ENCODE results near the gene TMOD3.

TMOD3 gene

GRCh38 chr15:51806123-51806522 is 23.3 kb upstream of the TMOD3 start:
- Mint-ChIP-seq H3K4me1 (peaks cover 5% of the 10 kb centered on the region), H3K27ac (no peak overlapping the region), H3K36me3 (peaks cover 47% of the 10 kb centered on the region), H3K27me3 (no peaks in the 10 kb centered on the region), H3K9me3 (no peaks in the 10 kb centered on the region), H3K4me3 (no peak overlapping the region)
- ATAC-seq, result no peak

- Mint-ChIP-seq H3K27ac (no peak overlapping the region), H3K27me3 (no peaks in the 10 kb centered on the region), H3K4me3 (no peak overlapping the region), H3K36me3 (peaks cover 54% of the 10 kb centered on the region), H3K9me3 (no peaks in the 10 kb centered on the region), H3K4me1 (no peaks in the 10 kb centered on the region)
- ATAC-seq, result no peak
These were observed 20.0 kb upstream of the TMOD3 start for GRCh38 chr15:51809457-51809856.

- peaks cover 41% of the 10 kb centered on the region for H3K36me3 Mint-ChIP-seq
- H3K27ac Mint-ChIP-seq, result no peak overlapping the region
These were observed 16.9 kb upstream of the TMOD3 start for GRCh38 chr15:51812598-51812997.

GRCh38 chr15:51814606-51815005 is 14.8 kb upstream of the TMOD3 start:
- H3K36me3 Mint-ChIP-seq, result peaks cover 54% of the 10 kb centered on the region
- no peak overlapping the region for H3K27ac Mint-ChIP-seq
- no peaks in the 10 kb centered on the region for H3K27me3 Mint-ChIP-seq
- ATAC-seq, result no peak
- peaks cover 1% of the 10 kb centered on the region for H3K9me3 Mint-ChIP-seq
- H3K4me3 Mint-ChIP-seq, result no peak overlapping the region
- no peaks in the 10 kb centered on the region for H3K4me1 Mint-ChIP-seq

More at GRCh38 chr15:51812598-51812997, 16.9 kb upstream of the TMOD3 start:
- H3K4me3 Mint-ChIP-seq, result no peak overlapping the region
- H3K4me1 Mint-ChIP-seq, result no peaks in the 10 kb centered on the region
- no peak for ATAC-seq
- no peaks in the 10 kb centered on the region for H3K9me3 Mint-ChIP-seq
- H3K27me3 Mint-ChIP-seq, result no peaks in the 10 kb centered on the region

GRCh38 chr15:51816611-51817010 is 12.8 kb upstream of the TMOD3 start:
- H3K4me3 Mint-ChIP-seq, result no peak overlapping the region
- H3K4me1 Mint-ChIP-seq, result no peaks in the 10 kb centered on the region
- H3K27ac Mint-ChIP-seq, result no peak overlapping the region
- H3K27me3 Mint-ChIP-seq, result no peaks in the 10 kb centered on the region
- peaks cover 18% of the 10 kb centered on the region for H3K9me3 Mint-ChIP-seq
- no peak for ATAC-seq
- peaks cover 54% of the 10 kb centered on the region for H3K36me3 Mint-ChIP-seq

GRCh38 chr15:51818150-51818549 is 11.3 kb upstream of the TMOD3 start:
- Mint-ChIP-seq H3K9me3 (peaks cover 19% of the 10 kb centered on the region), H3K27ac (no peak overlapping the region), H3K36me3 (peaks cover 49% of the 10 kb centered on the region), H3K4me1 (no peaks in the 10 kb centered on the region), H3K27me3 (no peaks in the 10 kb centered on the region), H3K4me3 (no peak overlapping the region)
- no peak for ATAC-seq

- ATAC-seq, result no peak
- Mint-ChIP-seq H3K9me3 (peaks cover 10% of the 10 kb centered on the region), H3K36me3 (peaks cover 7% of the 10 kb centered on the region), H3K27ac (no peak overlapping the region), H3K4me1 (peaks cover 8% of the 10 kb centered on the region), H3K27me3 (no peaks in the 10 kb centered on the region), H3K4me3 (no peak overlapping the region)
These were observed 3.8 kb upstream of the TMOD3 start for GRCh38 chr15:51825698-51826097.

GRCh38 chr15:51828621-51829375 is 655 bp upstream of the TMOD3 start:
- H3K36me3 Mint-ChIP-seq, result no peaks in the 10 kb centered on the region
- H3K4me3 Mint-ChIP-seq, result peak overlapping the region; percentile 96
- H3K9me3 Mint-ChIP-seq, result no peaks in the 10 kb centered on the region
- no peaks in the 10 kb centered on the region for H3K27me3 Mint-ChIP-seq
- no peak for ATAC-seq
- peak overlapping the region; percentile 88 for H3K27ac Mint-ChIP-seq
- H3K4me1 Mint-ChIP-seq, result peaks cover 39% of the 10 kb centered on the region

- peak overlapping the region; percentile 88 for H3K27ac Mint-ChIP-seq
- no peaks in the 10 kb centered on the region for H3K9me3 Mint-ChIP-seq
- ATAC-seq, result no peak
- H3K4me3 Mint-ChIP-seq, result peak overlapping the region; percentile 96
- H3K36me3 Mint-ChIP-seq, result no peaks in the 10 kb centered on the region
- H3K27me3 Mint-ChIP-seq, result no peaks in the 10 kb centered on the region
- peaks cover 48% of the 10 kb centered on the region for H3K4me1 Mint-ChIP-seq
These were observed 888 bp downstream of the TMOD3 start for GRCh38 chr15:51830276-51830806.

- H3K4me1 Mint-ChIP-seq, result peaks cover 82% of the 10 kb centered on the region
- ATAC-seq, result no peak
- H3K9me3 Mint-ChIP-seq, result no peaks in the 10 kb centered on the region
- H3K27ac Mint-ChIP-seq, result no peak overlapping the region
- H3K36me3 Mint-ChIP-seq, result no peaks in the 10 kb centered on the region
- H3K27me3 Mint-ChIP-seq, result no peaks in the 10 kb centered on the region
- no peak overlapping the region for H3K4me3 Mint-ChIP-seq
These were observed 4.3 kb downstream of the TMOD3 start for GRCh38 chr15:51833772-51834171.

- Mint-ChIP-seq H3K36me3 (peaks cover 5% of the 10 kb centered on the region), H3K27ac (peak overlapping the region; percentile 50), H3K4me3 (peak overlapping the region; percentile 61), H3K27me3 (no peaks in the 10 kb centered on the region), H3K9me3 (peaks cover 3% of the 10 kb centered on the region), H3K4me1 (peaks cover 80% of the 10 kb centered on the region)
- ATAC-seq, result peak; percentile 67
These were observed 8.4 kb downstream of the TMOD3 start for GRCh38 chr15:51837792-51838251.

- Mint-ChIP-seq H3K4me3 (peak overlapping the region; percentile 61), H3K27me3 (no peaks in the 10 kb centered on the region), H3K36me3 (peaks cover 5% of the 10 kb centered on the region), H3K4me1 (peaks cover 80% of the 10 kb centered on the region), H3K27ac (peak overlapping the region; percentile 50), H3K9me3 (peaks cover 3% of the 10 kb centered on the region)
- ATAC-seq, result no peak
These were observed 8.8 kb downstream of the TMOD3 start for GRCh38 chr15:51838270-51838669.

GRCh38 chr15:51840692-51841091 is 11.2 kb downstream of the TMOD3 start:
- H3K27ac Mint-ChIP-seq, result no peak overlapping the region
- no peak overlapping the region for H3K4me3 Mint-ChIP-seq
- no peaks in the 10 kb centered on the region for H3K27me3 Mint-ChIP-seq
- peaks cover 72% of the 10 kb centered on the region for H3K4me1 Mint-ChIP-seq
- H3K36me3 Mint-ChIP-seq, result peaks cover 5% of the 10 kb centered on the region
- no peak for ATAC-seq
- peaks cover 3% of the 10 kb centered on the region for H3K9me3 Mint-ChIP-seq

- Mint-ChIP-seq H3K4me1 (peaks cover 69% of the 10 kb centered on the region), H3K9me3 (peaks cover 3% of the 10 kb centered on the region), H3K36me3 (peaks cover 5% of the 10 kb centered on the region), H3K27ac (no peak overlapping the region), H3K27me3 (no peaks in the 10 kb centered on the region), H3K4me3 (no peak overlapping the region)
- ATAC-seq, result no peak
These were observed 12.1 kb downstream of the TMOD3 start for GRCh38 chr15:51841406-51842040.

- Mint-ChIP-seq H3K9me3 (peaks cover 3% of the 10 kb centered on the region), H3K27ac (no peak overlapping the region), H3K27me3 (no peaks in the 10 kb centered on the region), H3K4me3 (no peak overlapping the region), H3K4me1 (peaks cover 65% of the 10 kb centered on the region), H3K36me3 (peaks cover 5% of the 10 kb centered on the region)
- ATAC-seq, result no peak
These were observed 12.8 kb downstream of the TMOD3 start for GRCh38 chr15:51842265-51842664.
